HAP-1 (cell line): ENCODE measurements around the gene DDC.

Experiments
- DNase-seq, 2 experiments: peaks; one replicate each; pipeline ENCODE4 v3.0.0-alpha.2; 2016 to 2020; ENCODE audit warnings: low spot score in 2 of 2
- H3K27me3 ChIP-seq: fragments of 250-450 bp; sonication (Bioruptor Pico); 2 replicates; pipeline ENCODE4 v1.5.1; 2020; ENCODE audit warnings: low read depth, mild to moderate bottlenecking, moderate library complexity
- H3K36me3 ChIP-seq: fragments of 250-450 bp; sonication (Bioruptor Pico); replicated peaks from 2 replicates; pipeline ENCODE4 v1.5.1; 2020; ENCODE audit warnings: mild to moderate bottlenecking
- H3K4me1 ChIP-seq: fragments of 250-450 bp; sonication (Bioruptor Pico); 2 replicates; pipeline ENCODE4 v1.5.1; 2020; ENCODE audit warnings: mild to moderate bottlenecking
- H3K4me3 ChIP-seq: fragments of 250-450 bp; sonication (Bioruptor Pico); 2 replicates; pipeline ENCODE4 v1.5.1; 2020; ENCODE audit warnings: mild to moderate bottlenecking, moderate library complexity
- H3K9me3 ChIP-seq: fragments of 250-450 bp; sonication (Bioruptor Pico); 2 replicates; pipeline ENCODE4 v1.5.1; 2020; ENCODE audit warnings: mild to moderate bottlenecking, moderate library complexity
- in situ Hi-C: fragments of 300-500 bp; cut with MboI; formaldehyde crosslinking; loops from 3 replicates; pipeline ENCODE4 v1.14.3; 2020; ENCODE audit warnings: low sequenced_read_pairs, inconsistent platforms, mixed read lengths

The DDC gene, protein sequence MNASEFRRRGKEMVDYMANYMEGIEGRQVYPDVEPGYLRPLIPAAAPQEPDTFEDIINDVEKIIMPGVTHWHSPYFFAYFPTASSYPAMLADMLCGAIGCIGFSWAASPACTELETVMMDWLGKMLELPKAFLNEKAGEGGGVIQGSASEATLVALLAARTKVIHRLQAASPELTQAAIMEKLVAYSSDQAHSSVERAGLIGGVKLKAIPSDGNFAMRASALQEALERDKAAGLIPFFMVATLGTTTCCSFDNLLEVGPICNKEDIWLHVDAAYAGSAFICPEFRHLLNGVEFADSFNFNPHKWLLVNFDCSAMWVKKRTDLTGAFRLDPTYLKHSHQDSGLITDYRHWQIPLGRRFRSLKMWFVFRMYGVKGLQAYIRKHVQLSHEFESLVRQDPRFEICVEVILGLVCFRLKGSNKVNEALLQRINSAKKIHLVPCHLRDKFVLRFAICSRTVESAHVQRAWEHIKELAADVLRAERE

DNA sequence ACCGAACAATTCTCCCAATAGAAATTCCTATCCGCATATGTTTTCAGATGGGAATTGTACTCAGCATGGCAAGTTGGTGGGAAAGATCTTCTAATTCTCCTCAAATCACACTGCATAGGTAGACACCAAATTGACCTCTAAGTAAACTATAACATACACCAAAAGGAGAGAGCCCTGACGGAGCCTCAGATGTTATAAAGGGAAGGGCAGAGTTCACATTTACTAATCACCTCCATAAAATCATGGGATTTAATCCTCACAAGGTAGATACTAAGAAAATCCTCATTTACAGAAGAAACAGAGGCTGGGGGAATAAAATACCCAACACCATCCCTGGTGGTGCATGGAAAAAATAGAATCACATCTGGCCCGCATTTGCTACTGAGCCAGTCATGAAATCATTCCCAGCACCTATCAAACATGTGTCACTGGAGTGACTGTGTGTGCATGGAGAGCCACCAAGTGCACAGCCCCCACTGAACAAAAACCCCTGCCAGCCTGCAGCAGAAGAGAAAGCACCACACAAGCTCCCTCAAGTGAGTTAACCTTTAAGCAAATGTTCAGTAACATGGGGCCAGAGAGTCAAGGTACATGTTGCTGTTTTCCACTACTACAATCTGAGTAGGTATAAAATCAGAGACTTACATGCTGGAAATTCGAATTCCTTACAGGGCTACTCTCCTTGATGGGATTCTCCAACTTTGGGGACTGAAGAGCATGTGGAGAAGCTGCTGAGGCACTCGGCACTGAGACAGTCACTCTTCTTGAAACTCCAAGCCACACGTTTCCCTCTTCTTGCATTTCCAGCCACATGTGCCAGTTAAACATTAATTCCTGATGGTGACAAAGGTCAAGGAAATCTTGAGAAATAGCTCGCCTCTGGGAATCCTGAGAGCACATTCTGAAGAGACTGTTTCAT lies at the start of gene DDC:
Gene DDC, minus strand, starts transcription at position 766 of the 919 bp plus-strand sequence. CDS start 21,320 bp downstream, outside the sequence.
- in situ Hi-C loops: no loop called here
- DNase-seq: no peak

DNA sequence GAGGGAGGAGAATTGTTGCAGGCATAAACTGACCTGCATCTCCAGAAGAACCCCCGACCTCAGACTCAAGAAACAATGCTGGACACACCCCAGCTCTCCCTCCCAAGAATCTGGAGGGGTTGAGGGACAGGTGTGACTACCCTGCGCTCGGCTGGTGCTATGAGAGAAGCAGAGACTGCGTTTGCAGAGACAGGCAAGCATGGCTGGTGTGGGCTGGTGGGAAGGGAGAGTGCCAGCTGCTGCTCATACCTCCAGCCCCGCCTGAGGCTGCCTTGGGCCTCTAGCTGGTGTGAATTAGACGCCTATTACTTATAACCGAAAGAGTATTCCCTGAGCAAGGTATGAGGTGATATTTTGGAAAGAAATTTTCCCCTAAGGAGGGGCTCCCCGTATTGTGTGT lies 48.3 kb upstream of the DDC start:
- no peaks in the 10 kb centered on the region for H3K9me3 ChIP-seq
- H3K27me3 ChIP-seq: no peaks in the 10 kb centered on the region
- DNase-seq: no peak
- no peaks in the 10 kb centered on the region for H3K4me1 ChIP-seq
- in situ Hi-C loops: no loop called here
- H3K36me3 ChIP-seq: peaks cover 27% of the 10 kb centered on the region
- H3K4me3 ChIP-seq: no peak overlapping the region

More for the DNA sequence above, at the start of gene DDC:
- H3K4me1 ChIP-seq: no peaks in the 10 kb centered on the region
- no peaks in the 10 kb centered on the region for H3K9me3 ChIP-seq
- no peaks in the 10 kb centered on the region for H3K27me3 ChIP-seq
- no peaks in the 10 kb centered on the region for H3K36me3 ChIP-seq
- no peak within 1 kb of the TSS for H3K4me3 ChIP-seq

DNA sequence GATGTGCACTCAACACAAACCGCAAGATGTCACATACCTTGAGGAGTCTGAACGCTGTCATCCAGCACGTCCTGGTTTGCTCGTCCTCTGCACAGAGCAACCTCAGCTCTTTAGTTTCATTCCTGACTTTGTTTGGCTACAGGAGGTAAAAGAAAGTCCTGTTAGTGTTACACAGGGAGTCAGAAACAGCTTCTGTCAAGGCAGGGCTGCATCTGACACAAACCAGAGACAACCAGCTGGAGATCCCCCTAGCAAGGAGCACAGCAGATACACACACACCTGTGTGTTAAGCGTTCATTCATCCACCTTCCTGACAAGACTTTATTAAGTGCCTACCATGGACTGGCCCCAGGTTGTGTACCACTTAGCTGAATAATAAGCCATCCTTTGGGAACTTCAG lies 47.5 kb upstream of the DDC start:
- H3K27me3 ChIP-seq: no peaks in the 10 kb centered on the region
- in situ Hi-C loops: no loop called here
- H3K9me3 ChIP-seq: no peaks in the 10 kb centered on the region
- H3K4me1 ChIP-seq: no peaks in the 10 kb centered on the region
- no peak overlapping the region for H3K4me3 ChIP-seq
- DNase-seq: no peak
- H3K36me3 ChIP-seq: peaks cover 27% of the 10 kb centered on the region

DNA sequence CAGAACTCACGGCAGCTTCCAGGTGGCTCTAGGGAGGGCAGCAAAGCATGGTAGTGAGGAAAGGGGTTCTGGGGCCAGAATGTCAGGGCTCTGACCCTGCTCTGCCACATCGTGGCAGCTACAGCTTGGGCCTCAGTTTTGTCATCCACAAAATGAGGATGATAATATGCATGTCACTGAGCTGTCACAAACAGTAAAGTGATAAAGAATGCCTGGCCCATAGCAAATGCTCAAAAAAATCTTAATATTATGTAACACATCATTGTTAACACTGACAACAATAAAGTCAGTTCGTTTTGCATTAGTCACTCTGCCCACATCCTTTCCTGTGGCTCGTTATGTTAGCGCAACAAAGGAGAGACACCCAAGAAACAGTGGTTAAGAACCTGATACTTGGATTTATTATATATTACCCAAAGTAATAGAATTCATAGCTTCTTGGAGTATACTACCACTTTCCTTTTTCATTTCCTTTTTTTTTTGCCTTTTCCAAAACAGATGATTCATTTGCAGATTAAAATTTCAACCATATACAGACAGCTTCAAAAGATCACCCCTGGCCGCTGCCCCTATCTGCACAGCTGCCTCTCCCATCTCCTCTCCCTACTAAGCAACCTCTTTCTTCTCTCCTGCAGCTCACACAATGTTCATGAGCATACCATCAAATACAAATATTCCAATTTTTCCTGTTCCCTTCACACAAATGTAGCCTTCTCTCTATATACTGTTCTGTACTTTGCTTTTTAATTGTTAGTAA lies 45.5 kb upstream of the DDC start:
- in situ Hi-C loops: no loop called here
- Histone ChIP-seq H3K27me3 (no peaks in the 10 kb centered on the region), H3K4me3 (no peak overlapping the region), H3K9me3 (no peaks in the 10 kb centered on the region), H3K4me1 (no peaks in the 10 kb centered on the region), H3K36me3 (peaks cover 23% of the 10 kb centered on the region)
- no peak for DNase-seq

DNA sequence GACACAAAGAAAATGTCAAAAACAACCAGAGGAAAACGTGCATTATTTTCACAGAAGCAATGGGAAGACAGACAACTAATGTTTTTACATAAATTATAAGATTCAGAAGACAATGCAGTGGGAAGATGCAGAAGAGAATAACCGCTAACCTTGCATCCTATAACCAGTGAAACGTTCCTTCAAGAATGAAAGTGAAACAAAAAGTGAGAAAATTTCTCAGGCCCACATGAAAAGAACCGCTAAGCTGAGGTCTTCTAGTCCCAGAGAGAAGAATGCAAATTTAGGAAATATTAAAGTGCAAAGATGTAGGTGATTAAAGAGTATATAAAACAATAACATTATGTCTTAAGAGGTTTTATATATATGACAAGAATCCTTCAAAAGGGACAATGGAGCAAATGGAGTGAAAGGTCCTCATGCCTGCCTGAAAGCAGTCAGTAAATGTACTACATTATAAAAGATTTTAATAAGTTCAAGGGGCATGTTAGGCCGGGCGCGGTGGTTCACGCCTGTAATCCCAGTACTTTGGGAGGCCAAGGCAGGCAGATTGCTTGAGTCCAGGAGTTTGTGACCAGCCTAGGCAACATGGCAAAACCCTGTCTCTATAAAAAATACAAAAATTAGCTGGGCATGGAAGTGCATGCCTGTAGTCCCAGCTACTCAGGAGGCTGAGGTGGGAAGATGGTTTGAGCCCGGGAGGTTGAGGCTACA lies 43.1 kb upstream of the DDC start:
- no peaks in the 10 kb centered on the region for H3K4me1 ChIP-seq
- H3K36me3 ChIP-seq: peaks cover 26% of the 10 kb centered on the region
- no peak for DNase-seq
- no peak overlapping the region for H3K4me3 ChIP-seq
- in situ Hi-C loops: no loop called here
- no peaks in the 10 kb centered on the region for H3K9me3 ChIP-seq
- H3K27me3 ChIP-seq: no peaks in the 10 kb centered on the region

DNA sequence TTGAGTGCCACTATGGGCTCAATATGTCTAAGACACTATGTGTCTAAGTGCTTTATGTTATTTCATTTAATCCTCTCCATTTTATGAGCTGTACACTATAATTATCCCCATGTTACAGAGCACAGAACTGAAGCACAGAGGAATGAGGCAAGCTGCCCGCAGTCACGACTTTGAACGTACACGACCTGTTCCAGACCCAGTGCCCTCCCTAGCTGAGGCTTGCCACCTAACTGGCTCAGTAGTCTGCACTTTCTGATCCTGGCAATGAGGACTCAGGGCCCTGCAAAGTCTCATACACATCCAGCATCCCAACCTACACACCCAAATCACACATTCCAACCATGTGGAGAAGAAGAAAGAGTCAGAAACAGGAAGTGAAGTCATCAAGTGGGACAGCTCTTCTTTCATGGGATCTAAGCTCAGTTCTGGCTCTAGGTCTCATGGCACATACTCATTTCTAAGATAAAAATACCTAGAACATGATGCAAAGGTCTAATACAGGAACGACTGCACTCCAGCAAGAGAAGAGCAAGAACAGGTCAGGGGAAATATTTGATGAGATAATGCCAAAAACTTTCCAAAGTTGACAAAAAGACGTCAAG lies 42.4 kb upstream of the DDC start:
- no peaks in the 10 kb centered on the region for H3K27me3 ChIP-seq
- DNase-seq: no peak
- H3K9me3 ChIP-seq: no peaks in the 10 kb centered on the region
- H3K4me1 ChIP-seq: no peaks in the 10 kb centered on the region
- H3K36me3 ChIP-seq: peaks cover 33% of the 10 kb centered on the region
- in situ Hi-C loops: no loop called here
- H3K4me3 ChIP-seq: no peak overlapping the region

DNA sequence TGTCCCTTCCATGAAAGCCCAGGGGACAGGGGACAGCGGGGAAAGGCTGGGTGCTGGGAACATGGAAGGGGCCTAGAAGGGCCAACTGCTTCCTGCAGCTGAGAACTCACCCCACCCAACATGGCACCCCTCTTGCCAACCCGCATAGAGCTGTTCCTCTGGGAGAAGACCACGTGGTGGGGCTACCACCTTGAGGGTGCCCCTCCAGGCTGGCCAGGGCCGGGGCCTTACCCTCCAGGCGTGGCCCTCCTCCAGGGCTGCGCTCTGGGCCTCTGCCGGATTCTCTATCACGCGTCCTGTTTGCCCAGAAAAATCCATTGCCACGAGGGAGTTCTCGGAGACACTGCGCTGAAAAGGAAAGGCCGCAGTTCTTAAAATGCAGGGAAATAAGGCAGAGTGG lies 39.9 kb upstream of the DDC start:
- no peaks in the 10 kb centered on the region for H3K27me3 ChIP-seq
- H3K9me3 ChIP-seq: no peaks in the 10 kb centered on the region
- H3K36me3 ChIP-seq: peaks cover 24% of the 10 kb centered on the region
- in situ Hi-C loops: no loop called here
- no peak for DNase-seq
- no peaks in the 10 kb centered on the region for H3K4me1 ChIP-seq
- no peak overlapping the region for H3K4me3 ChIP-seq

DNA sequence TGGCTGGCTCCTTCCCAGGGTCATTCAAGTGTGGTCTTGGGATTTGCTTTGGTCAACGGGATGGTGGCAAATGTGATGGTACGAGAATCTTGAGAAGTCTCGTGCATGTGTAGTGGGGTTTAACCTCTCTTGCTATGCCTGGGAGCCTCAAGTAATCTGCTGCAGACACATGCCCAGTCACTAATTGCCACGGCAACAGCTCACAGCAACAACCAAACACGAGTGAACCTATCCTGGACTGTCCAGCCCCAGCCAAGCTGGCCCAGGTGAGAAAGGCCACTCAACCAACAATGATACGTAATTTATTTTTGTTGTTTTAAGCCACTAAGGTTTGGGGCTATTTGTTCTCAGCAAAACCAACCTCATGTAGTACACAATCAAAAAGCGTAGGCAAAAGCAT lies 38.1 kb upstream of the DDC start:
- Histone ChIP-seq H3K27me3 (no peaks in the 10 kb centered on the region), H3K9me3 (no peaks in the 10 kb centered on the region), H3K4me3 (no peak overlapping the region), H3K4me1 (no peaks in the 10 kb centered on the region), H3K36me3 (peaks cover 26% of the 10 kb centered on the region)
- no peak for DNase-seq
- in situ Hi-C loops: no loop called here

DNA sequence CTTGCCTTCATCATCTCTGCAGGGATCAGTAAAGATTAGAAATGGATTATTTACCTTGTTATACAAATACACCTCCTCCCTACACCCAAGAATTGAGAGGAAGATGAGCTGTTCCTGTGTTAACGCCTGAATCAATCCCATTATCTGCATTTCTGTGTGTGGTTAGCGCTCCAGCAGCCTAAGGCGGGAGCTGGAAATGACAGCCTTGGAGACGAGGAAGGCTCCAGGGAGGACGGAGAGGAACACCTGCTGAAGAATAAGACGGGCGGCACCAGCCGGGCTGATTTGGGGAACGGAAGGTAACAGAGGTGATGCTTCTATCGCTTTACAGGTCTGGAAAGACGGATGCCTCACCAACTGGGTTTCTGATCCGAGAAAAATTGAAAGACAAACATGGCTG lies 34.2 kb upstream of the DDC start:
- H3K27me3 ChIP-seq: no peaks in the 10 kb centered on the region
- no peaks in the 10 kb centered on the region for H3K4me1 ChIP-seq
- no peak for DNase-seq
- no peak overlapping the region for H3K4me3 ChIP-seq
- no peaks in the 10 kb centered on the region for H3K9me3 ChIP-seq
- in situ Hi-C loops: no loop called here
- peaks cover 34% of the 10 kb centered on the region for H3K36me3 ChIP-seq

DNA sequence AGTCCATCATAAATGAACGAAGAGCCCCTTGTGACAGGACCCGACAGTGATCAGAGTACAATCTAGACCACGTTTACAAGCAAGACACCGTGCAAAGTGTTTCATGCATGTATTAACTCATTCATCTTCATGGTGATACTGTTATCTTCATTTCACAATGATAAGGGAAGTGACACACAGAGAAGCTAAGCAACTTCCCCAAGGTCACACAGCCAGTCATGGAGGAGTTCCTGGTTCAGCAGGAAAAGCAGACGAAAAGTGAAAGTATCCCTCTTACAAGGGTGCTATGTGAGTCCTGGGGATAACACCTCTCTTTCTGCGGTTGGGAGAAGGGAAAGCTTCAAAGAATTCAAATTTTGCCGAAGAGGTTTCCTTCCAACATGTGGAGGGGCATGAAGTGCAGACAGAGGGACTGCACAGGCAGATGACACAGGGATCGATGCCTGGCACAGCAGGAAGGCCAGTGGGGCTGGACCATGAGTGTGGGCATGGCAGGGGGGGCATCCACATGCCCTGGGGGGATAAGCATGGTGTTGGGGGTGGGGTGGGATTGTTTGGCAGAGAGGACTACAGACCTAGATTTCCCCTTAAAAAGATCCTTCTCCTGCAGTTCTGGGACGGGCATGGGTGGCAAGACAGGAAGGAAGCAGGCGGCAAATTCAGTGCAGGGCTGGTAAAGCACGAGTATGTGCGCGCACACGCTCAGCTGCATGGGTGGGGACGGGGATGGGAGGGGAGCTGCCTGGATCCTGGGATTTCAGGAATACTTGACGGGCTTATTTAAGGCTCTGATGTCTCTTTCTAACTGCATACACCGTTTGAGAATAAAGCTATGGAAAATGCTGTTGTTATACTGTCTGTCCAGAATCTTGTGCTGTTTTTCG lies 33.5 kb upstream of the DDC start:
- in situ Hi-C loops: no loop called here

DNA sequence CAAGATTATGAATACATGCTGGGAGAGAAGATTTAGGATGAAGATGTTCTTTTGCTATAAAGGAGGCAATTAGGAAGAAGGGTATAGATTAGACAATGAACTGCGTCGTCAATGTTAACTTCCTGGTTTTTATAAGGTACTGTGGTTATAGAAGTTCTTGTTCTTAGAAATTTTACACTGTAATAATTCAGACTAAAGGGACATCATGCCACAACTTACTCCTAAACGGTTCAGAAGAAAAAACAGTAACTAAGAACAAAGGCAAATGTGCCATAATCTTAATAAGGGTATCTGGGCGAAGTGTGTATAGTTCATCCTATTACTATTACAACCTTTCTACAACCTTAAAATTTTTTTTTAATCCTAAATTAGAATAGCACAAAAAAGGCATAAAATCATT lies 31.3 kb upstream of the DDC start:
- in situ Hi-C loops: no loop called here
- no peaks in the 10 kb centered on the region for H3K9me3 ChIP-seq
- no peaks in the 10 kb centered on the region for H3K4me1 ChIP-seq
- H3K27me3 ChIP-seq: no peaks in the 10 kb centered on the region
- no peak overlapping the region for H3K4me3 ChIP-seq
- DNase-seq: no peak
- H3K36me3 ChIP-seq: peaks cover 23% of the 10 kb centered on the region

More for the DNA sequence above, 33.5 kb upstream of the DDC start:
- Histone ChIP-seq H3K36me3 (peaks cover 29% of the 10 kb centered on the region), H3K27me3 (no peaks in the 10 kb centered on the region), H3K4me1 (no peaks in the 10 kb centered on the region), H3K9me3 (no peaks in the 10 kb centered on the region), H3K4me3 (no peak overlapping the region)
- no peak for DNase-seq

DNA sequence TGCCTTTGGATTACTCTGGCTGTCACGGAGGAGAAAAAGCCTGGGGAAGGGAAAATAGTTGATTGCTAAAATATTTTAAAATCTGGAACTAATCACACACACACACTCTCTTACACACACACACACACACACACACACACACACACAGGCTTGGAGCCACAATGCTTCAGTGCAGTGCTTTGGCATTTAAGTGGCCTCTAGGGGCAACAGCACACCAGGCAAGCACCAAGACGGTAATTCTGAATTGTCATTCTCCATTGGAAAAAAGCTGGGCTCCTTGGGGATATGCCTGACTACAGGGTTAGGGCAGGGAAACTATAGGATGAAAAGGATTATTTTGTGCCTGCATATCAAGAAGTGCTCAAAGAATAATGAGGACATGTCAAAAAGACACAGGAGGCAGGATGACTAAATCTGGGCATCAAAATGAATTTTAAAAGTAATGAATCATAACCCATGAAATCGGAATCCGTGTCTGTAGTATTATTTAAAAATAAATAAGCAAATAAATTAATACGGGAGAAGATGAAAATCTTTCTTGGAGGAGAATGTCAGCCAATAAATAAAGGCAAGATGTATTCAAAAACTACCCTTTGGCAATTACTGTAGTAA lies 30.4 kb upstream of the DDC start:
- Histone ChIP-seq H3K4me3 (no peak overlapping the region), H3K9me3 (no peaks in the 10 kb centered on the region), H3K27me3 (no peaks in the 10 kb centered on the region), H3K36me3 (peaks cover 23% of the 10 kb centered on the region), H3K4me1 (no peaks in the 10 kb centered on the region)
- DNase-seq: peak in 1 of 2 experiments; percentile 43
- in situ Hi-C loops: no loop called here
